ENCODE data around the gene PRRT1.

Gene PRRT1

DNA sequence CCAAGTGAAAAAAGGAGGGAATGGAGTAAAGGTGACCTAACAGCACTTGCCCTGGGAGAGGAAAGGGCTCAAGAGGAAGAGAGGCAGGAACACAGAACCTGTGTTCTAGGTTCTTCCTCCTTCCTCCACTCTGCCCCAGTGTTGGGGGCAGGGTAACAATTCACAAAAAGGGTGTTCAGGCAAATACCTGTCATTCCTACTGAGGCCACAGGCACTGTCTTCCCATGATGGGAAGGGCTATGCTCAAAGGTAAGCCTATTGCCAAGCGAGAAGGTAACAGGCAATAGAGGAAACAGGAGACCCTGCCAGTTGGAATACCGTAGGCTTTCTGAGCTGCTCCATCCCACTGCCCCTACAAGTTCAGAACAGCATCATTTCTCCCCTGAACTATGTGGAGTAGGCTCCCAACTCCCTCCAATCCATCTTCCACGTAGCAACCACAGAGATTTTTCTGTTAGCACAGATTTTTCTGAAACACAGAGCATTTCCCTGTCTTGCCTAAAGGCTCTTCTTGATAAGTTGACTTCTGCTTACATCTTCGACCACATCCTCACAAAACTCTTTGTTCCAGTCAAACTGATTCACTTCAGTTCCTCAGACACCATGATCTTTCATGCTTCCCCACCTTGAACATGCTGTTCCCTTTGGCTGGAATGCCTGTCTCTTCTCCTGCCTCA, 21.4 kb upstream of the PRRT1 start:
- no peak for DNase-seq

DNA sequence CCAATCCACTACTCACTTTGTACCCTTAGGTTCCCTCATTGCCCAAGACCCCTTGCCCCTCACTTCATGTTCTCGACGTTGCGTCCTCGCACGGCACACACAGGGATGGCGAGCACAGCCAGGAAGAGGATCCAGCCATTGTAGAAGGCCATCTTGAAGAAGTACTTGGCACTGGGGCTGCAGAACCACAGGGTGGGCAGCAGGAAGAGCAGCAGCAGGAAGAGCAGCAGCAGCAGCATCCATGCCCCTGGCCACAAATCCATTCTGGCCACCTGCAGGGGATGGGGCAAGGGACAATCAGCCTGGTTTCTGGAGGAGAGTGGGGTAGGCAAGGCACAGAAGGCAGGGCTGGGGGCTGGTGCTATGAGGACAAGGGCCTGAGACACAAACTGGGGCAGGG, 19.5 kb upstream of the PRRT1 start:
- no peak for DNase-seq

DNA sequence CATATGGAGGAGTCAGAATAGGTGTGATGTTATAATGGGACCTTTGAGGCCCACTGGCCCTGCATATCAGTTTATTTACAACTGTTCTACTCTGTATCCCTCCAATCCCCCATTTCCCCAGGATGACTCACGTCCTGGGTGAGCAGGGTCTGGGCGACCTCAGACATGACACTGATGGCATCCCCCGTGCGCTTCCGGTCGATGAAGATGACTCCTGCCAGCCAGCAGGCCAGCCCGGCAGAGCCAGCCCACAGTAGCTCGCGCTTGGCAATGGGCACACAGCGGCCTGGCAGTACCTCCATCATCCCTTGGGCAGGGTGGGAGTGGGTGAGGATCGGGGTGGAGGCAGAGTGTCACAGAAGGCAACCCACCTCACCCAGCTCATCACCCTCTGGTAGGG, 18.6 kb upstream of the PRRT1 start:
- DNase-seq = no peak

GRCh38 chr6:32168807-32169591, 17.3 kb upstream of the PRRT1 start:
- DNase-seq = no peak

DNA sequence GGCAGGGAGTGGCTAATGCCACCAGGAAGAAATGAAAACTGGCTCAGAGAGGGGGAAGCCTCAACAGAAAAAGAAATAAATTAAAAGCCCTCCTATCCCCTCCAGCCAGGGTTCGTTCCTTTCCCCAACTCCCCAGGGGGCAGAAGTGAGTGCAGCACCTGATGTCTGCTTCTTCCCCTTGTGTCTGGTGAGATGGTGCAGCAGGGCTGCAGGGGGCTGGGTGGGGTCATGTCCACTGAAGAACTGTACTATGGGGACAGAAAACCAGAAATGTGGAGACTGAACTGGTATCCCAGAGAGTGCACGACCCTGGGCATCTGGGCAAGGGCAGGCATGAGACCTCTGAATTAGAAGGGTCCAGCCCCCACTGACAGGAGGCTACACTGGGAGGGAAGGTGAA, 16.6 kb upstream of the PRRT1 start:
- no peak for DNase-seq

GRCh38 chr6:32167761-32168262, 16.1 kb upstream of the PRRT1 start:
- DNase-seq = no peak

GRCh38 chr6:32167154-32167760, 15.5 kb upstream of the PRRT1 start:
- DNase-seq = no peak

DNA sequence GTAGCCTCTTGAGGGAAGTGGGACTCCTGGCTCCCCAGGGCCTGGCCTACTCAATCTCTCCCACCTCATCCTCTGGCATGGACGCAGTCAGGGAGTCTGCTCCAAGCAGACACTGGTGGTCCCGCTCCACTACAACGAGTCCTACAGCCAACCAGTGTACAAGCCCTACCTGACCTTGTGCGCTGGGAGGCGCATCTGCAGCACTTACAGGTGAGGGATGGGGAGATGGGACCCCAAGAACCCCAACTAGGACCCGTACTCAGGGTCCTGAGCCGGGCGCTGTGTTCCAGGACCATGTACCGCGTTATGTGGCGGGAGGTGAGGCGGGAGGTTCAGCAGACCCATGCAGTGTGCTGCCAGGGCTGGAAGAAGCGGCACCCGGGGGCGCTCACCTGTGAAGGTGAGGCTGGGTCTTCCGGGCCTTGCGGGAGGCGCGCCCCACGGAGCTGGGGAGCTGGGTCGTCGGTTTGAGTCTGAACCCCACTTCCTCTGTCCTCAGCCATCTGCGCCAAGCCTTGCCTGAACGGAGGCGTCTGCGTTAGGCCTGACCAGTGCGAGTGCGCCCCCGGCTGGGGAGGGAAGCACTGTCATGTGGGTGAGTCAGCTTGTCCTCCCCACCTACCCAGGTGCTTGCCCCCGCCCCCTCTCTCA, 14.8 kb upstream of the PRRT1 start:
- no peak for DNase-seq

DNA sequence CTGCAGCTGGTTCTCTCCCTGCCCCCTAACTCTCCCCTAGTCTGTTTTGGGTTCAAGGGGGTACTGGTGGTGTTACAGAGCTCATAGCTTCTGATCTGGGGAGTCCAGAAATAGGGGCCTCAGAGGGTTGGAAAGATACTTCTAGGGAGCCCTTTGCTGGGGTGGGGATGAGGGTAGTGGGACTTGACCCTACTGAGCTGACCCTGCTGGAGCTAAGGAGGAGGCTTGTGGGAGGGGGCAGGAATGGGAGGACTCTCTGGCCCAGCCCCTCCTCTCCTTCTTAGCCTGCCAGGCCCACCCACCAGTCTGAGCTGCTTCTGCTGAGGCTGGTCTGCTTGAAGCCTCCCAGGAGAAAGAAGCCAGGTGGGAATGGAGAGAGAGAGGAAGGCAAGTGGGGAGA, 12.6 kb upstream of the PRRT1 start, which contains the start of gene EGFL8:
TSS of gene EGFL8 (plus strand) at position 301 of the 400 bp plus-strand sequence. CDS start 1,571 bp downstream, outside the sequence.
- DNase-seq = no peak

DNA sequence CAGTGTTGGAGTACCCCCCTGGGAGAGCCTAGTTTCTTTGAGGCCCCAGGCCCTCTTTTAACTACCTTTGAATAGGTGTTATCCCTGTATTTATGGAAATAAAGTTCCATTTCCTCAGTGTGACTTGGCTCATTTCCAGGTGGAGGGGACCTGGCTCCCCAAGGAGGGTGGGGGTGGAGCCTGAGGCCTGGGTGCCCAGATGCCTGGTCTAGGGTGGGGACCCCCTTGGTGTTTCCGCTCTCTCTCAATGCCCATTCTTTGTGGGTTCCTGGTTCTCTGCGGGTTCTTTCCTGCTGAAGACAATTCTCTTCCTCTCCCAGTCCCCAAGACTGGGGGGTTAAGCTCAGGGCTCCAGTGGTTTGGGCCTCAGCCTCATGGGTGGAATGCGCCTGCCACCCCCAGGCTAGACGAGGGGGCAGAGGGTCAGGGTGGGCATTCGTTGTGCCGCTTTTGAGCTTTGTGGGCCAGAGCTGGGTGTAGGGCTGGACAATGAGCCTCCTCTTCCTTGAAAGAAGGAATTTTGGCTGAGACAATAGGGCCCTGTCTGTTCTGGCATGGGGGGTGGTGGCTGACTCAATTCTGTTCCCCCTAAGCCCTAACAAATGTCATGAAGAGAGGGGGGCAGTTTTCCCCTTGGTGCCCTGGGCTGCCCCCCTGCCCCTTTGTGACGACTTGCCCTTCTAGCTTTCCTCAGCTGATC, 12.0 kb upstream of the PRRT1 start:
- DNase-seq = no peak

- no peak for DNase-seq
Observed at GRCh38 chr6:32158052-32158451, 6.3 kb upstream of the PRRT1 start.

- DNase-seq = no peak
Observed at GRCh38 chr6:32156891-32157290, 5.2 kb upstream of the PRRT1 start.

DNA sequence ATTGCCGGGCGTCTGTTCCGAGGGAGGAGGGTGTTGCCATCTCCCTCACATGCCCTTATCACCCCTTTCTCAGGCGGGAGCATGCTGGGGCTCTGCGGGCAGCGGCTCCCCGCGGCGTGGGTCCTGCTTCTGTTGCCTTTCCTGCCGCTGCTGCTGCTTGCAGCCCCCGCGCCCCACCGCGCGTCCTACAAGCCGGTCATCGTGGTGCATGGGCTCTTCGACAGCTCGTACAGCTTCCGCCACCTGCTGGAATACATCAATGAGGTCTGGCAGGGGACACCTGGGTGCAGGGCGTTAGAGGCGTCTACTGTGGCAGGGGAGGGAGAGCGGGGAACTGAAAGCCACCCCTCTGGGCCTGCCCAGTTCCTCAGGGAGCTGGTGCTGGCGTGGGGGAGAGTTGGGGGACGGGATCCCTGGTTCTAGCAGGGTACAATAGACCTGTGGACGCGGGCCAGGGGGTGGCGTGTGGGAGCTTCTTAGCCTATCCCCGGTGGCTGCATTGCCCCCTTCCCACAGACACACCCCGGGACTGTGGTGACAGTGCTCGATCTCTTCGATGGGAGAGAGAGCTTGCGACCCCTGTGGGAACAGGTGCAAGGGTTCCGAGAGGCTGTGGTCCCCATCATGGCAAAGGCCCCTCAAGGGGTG, 2.9 kb upstream of the PRRT1 start:
- peak; percentile 79 for DNase-seq

DNA sequence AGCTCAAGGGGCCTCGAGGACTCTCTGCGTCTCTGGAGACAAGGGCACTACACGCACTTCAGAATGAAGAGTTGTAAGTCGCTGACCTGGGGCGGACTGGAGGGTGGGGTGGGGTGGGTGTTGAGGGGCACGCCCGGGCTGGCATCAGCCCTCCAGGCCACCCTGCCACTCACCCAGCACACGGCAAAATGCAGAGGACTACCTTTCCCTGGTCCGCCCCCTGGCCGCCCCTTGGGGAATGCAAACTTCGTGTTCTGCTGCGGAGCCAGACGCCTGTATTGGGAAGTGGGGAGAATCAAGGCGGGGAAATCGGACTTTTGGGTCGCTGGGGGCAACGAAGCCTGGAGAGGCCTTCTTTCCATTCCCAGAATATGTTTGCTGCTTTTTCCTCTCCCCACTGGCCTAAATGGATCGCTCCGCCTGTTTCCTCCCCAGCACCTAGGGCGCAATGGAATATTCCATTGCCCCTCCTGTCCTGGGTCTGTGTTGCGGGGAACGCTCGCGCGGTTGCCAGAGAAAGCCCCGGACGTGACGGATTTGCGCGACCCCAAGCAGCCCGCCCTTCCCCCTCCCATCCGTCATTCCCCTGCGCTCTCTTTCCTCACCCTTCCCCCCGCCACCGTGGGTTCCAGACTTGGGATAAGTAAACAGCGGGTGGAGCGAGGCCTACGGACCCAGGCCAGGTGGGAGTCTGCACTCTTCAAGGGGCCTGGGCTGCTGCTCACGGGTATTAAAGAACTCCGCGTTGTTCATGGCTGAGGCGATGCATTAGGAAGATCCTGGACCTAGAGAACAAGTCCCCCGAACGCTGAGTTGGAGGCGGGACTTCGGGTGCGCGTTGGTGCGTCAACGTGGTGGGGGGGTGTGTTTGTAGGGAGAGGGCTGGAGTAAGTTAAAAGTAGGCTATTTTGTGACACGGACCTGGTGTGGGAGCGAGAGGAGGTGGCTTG, 2.1 kb upstream of the PRRT1 start, which contains the start of gene PPT2:
TSS of gene PPT2 (plus strand) at position 578 of the 950 bp plus-strand sequence. CDS start 454 bp downstream, outside the sequence.
- peak; percentile 84 for DNase-seq

- no peak for DNase-seq
Observed at GRCh38 chr6:32152769-32153563, 1.2 kb upstream of the PRRT1 start.

DNA sequence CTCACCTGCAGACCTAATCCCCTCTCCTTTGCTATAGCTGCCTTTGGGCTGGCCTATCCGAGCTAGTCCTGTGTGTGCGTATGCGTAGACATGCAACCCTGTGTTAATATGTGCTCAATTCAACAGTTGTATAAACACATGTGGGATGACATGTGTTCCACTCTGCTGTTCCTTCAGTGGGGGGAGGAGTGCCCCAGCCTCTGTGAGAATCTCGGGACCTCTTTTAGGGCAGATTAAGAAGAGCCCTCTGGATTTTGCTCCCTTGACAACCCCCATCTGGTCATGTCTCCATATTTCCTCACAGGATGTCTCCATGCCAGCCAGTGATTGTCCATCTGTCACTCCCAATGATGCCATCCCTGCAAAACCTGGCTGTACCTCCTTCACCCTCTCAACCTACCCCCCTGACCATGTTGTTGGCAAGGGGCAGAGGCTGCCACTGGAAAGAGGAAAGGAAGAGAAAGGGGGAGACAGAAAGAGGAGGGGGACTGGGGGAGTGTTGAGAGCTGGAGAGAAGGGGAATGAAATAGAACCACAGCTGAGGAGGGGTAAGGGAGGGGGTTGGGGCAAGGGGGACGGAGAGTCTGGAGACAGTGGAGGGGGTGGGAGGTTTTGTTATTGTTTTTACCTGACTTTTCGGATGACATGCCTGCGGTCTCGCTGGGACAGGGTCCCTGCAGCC, 417 bp downstream of the PRRT1 start:
- no peak for DNase-seq

DNA sequence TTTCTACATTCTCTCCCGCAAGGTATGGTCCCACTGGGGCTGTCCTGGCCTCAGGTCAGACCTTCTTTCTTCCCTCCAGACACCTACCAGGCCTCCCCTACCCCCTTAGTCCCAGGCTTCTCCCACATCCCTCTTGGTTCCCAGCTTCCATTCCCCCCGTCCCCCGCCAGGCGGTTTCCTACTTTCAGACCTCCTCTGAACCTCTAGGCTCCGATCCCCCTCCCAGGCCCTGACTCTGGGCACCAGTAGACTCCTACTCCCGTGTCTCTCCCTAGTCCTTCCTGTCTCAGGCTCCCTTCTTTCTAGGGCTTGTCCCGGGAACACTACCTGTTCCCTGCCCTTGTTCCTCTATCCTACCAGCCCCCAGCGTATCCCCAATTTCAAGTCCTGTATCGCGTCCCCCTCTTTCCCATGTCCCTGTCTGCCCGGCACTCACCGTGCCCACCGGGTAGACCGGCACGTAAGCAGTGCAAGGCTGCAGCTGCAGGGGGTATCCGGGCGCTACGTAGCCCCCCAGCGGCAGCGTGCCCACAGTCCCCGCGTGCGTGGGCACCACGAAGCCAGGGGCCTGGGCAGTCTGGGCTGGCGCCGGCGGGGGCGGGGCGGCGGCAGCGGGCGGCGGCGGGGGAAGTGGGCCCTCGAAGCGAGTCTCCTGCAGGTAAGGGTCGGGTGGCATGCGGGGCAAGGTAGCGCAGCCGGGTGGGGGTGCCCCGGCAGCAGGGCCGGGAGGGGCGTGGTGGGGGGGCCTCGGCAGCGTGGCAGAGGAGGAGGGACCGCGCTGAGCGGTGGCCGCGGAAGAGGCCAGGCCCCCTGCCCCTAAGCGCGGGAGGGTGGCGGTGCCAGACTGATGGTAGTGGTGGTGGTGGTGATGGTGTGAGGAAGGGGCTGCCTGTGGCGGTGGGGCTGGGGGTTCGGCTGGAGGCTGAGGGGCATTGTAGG, 1.5 kb downstream of the PRRT1 start:
- DNase-seq = no peak
